GM19023 (cell line): ENCODE measurements around the gene CRACR2A.

Experiments used
- ATAC-seq: cut with Tn5 transposase; IDR thresholded peaks from one replicate; pipeline ENCODE4 v1.9.1; 2021; ENCODE audit warnings: mild to moderate bottlenecking, moderate library complexity; ENCODE audit not compliant: unreplicated experiment

The CRACR2A gene

DNA sequence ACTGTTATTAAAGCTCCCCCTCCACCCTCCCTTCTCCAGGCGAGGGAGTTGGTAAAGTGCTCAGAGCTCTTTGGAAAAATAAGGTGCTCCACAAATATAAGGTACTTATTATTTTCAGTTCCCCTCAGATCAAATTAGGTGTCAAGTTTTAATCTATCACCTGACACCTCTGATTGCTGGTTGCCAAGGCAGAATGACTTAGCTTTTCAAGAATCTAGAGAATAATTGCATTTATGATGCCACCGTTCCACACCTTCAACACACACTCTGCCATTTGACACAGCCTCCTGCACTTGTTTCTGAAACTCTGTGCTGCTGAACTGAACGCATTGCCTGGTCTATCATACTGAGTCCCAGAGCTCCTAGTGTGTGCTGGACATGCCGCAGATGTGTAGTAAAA, 128.6 kb downstream of the CRACR2A start:
- ATAC-seq, result no peak

DNA sequence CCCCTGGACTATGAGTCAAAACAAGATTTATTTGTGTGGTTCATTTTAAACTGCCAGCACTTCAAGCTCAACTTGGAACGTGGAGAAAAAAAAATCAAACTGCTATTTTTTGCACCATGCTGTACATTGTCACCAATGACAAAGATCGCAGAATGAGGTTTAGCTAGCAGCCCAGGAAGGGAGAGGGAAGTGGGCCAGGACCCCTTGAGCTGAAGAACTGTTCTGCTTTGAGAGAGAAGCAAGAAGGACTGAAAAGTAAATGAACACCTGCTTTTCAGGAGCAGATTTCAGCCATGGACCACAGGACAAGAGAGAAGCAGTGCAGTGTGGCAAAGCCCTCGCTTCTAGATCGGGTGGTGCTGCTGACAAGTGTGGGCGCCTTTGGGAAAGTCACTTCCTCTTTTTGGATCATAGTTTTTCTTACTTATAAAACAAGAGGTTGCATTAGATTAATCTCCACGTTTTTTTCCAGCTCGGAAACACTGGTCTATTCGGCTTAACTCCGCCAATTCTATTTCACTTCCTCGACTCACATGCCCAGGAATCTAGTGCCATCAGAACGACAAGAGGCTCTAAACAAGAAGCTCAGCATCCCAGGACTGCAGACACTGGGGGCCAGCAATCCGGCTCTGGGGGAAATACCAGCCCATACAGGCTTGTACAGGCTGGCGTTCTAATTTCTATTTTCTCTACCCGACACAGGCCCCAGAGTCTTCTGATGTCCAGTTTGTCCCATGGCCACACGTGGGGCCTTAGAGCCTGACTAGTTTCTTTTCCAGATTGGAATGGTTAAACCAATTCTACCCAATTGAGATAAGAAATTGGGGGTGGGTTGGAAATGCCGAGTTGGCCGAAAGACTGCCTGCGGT, 129.9 kb downstream of the CRACR2A start:
- no peak for ATAC-seq

DNA sequence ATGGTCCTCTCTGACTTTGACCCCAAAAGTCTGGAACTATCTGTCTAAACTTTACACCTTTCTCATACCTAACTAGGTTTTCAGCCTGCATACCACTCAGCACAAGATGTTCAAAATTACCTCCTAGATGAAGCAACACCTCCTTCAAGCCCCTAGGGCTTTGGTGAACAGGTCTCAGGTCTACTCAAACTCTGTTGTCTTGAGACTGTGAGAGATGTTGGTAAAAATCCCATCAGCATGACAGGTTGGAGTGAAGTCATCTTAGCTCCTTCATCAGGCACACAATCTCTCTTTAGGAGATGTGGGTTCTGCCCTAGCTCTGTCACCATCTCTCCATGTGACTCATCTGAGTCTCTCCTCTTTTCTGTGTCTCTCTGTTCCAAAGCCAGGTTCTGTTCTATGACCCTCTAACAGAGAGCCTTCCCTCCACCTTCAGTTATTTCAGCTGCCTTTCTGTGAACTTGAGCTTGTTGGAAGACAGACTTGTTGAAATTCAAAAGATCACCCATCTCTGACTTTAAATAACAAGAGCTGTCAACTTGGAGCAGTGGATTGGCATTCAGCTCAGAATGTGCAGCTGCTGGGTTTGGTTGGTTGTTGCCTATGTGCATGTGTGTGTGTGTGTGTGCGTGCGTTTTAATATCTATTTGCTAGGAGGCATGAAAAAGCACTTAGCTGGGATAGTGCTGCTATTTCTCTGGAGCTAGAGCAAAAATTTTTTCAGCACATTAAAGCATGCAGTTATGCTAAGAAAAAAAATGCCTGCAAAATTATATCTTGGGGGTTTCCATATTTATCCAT, 130.7 kb downstream of the CRACR2A start:
- no peak for ATAC-seq

DNA sequence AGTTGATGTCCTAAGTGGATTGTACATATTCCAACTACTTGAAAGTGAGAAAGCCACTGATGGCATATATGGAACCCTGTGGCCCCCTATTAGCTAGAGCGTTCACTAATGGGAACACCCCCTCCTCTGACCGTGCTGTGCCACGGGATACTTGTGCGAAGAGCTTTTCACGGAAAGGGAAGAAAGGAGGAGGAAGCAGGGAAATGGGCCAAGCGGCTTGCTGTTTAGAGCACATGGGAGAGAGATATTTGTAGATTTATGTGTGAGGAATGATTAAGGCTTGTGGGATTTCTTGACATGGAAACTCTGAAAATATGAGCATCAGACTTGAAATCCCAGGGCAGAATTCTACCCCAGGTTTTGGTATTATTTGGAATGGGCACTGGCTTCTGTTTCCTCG, 132.1 kb downstream of the CRACR2A start:
- no peak for ATAC-seq

DNA sequence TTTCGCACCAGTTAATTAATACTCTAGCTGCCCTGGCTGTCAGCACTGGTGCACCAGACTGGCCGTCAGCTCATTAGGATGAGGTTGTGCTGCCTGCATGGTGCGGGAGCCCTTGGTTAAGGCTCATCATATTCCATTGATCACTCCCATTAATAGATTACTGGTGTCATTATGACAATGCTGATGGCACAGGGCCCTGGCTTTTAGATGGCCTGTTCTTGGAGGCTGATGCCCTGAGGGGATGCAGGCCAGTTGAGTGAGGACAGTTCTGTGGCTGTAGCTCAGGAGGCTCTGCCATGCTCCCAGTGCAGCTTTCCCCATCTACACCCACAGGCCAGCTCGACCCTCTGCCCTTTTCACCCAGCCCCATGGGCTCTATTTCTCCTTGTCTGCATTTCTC, 135.3 kb downstream of the CRACR2A start:
- no peak for ATAC-seq

DNA sequence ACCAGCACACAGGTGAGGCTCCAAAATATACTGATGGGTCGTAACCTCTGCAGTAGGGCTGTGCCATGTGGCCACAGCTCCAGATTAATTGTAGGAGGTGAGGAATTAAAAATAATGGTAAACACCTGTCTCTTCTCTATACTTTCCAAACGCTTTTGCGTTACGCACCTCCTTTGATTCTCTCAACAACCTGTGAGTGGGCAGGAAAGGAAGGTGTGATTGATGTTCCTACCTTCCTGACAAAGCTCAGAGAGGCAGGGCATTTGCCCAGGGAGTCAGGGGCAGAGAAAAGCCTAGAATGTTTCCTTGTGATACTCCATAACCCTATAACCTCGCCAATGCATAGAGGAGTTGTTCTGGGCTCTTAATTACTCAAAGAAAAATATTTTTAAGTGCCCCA, 137.0 kb downstream of the CRACR2A start:
- ATAC-seq, result no peak

DNA sequence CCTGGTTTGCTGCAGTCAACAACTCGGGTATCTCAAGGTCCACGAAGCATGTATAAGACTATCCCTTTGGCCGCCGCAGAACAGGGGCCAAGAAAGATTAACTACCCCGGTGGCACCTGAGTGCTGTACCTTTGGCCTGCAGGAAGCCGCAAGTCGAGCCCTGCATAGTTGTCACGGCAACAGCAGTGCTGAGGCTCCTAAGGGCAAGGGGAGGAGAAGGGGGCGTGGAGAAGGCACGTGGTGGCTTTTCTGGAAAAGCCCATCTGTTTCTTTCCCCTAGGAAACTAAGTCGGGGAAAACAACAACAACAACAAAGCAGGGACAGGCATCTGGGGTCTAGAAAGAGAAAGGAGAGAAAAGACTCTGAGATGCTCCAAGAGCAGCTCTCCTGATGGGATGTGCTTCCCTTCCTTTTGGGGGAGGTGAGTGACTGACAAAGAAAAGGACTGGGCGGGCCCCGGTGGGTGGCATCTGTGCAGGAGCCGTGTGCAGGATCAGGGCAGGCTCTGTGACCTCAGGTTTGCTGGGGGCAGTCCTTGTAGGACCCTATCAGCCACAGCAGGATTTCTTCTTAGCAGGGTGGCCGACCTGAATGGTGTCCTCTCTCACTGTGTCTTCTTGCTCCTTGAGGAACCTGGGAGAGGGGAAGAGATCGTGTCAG, 138.0 kb downstream of the CRACR2A start:
- no peak for ATAC-seq

DNA sequence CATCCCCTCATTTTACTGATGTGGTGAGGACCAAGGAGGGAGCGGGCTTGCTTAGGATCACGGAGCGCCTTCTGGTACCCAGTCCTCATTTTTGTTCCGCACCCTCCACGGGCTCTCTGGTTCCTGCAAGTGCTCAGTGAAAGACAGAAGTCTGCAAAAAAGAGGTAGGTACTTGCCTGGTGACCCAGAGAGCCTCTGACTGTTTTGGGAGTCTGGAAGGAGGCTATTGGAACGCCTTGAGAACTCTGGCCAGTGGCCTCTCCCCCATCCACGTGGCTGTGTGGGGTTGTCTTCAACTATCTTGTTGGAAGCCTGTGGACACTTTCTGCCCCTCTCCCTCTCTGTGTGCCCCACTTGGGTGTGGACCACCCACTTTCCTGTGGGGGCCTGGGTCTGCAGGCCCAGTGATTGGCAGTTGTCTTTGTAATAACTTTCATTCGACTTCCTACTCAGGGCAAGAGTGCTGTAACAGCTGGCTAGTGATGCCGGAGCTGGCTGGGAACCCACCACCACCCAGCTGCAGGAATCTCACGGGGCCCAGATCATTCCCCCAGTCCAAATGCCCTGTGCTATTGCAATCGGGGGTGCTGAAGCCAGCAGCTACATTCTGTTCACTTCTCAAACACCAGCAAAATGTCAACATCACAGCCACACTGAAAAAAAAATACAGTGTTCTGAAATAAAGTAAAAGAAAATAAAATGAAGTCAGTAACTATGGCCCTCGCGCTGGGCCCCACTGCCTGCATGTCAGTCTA, 139.1 kb downstream of the CRACR2A start:
- ATAC-seq, result no peak

DNA sequence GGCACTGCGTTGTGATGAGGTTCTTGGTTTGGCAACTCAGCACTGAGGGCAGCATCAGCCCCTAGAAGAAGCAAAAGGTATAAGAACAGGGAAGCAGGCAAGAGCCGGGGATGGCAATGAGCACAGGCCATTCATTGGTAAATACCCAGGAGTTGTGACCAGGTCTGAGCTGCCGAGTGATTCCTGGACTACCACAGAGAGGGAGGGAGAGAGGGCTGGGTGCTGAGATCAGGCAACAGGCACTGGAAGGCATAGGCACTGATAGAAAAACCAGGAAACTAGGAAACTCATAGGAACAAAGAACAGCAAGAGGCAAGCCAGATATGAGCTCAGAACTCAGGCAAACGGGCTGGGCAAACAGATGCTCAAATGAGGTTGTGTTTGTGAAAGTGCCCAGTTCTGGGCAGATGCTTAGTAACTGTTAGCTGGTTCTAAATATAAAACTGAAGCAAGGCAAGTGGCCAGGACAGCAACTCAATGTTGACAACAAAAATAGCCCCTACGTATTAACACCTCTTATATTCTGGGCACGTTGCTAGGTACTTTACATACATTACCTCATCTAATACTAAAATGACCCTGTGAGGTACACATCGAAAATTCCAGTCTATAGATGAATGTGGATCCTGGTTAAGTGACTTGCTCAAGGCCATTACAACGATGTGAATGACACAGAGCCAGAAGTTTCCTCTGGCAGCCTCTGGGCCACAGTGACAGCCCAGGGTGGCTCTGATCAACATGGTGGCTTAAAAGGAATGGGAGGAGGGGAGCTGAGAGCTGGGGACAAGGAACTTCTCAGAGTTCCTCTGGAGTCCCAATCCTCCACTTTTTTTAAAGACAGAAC, 140.8 kb downstream of the CRACR2A start:
- ATAC-seq, result no peak

DNA sequence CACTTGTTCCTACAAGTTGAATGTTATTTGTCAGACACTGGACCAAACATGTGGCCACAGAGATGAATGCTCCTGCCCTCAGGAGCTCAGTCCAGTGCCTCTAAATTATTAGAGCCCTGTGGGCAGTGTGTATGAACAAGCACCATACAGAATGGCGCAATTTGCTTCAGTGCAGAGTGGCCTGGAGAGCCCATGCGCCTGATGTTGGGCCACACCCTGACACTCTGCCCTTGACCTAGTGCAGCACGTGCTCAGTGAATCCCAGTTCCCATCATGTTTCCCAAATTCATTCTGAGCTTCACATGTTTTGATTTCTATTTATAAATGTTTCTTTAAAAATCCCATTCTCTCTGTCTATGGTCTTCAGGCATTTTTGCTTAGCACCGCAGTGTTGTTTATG, 145.1 kb downstream of the CRACR2A start:
- ATAC-seq, result no peak

DNA sequence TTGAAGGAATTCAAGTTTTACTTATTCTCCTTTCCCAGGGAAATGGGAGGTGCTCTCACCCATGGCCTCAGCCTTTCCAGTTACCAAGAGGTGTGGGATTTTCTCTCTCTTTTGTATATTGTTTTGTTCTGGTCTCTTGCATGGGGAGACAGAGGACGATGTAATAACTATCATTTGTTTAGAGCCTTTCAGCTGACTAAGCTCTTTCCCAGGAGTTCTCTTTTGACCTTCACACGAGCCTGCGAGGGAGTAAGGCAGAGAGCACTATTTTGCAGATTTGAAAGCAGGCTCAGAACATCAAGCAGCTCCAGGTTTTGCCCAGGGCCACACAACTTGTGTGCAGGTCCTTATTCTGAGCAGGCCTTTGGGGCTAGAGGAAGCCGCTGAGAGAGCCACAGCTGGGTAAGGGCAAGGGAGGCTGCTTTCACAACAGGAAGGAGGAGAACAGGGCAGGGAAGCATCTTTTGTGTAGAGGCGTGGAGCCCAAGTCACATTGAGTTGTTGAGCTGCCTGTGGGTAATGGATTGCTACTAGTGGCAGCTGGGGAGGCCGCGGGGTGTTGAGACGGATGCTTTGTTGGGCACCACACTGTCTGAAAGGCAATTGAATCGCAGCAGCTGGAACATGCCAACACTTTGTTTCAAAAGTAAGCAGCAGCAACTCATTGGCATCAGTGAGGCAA, 145.7 kb downstream of the CRACR2A start:
- no peak for ATAC-seq

DNA sequence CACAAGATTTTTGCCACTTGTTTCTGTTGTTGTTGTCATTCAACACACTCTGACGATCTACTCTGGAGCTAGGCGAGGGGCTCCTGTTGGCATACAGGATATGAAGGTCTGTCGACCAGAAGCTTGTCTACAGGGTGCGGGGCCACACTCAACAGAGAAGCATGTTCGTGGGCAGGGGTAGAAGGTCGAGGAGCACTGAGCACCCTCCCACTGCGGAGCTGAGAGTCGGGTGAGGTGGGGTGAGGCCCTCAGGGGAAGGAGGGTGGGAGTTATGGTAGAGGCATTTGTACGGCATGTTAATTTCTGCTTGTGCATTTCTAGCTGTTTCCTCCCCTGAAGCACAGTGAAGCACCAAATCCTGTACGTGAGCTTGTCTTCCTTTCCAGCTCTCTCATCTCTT, 146.8 kb downstream of the CRACR2A start:
- ATAC-seq, result no peak

DNA sequence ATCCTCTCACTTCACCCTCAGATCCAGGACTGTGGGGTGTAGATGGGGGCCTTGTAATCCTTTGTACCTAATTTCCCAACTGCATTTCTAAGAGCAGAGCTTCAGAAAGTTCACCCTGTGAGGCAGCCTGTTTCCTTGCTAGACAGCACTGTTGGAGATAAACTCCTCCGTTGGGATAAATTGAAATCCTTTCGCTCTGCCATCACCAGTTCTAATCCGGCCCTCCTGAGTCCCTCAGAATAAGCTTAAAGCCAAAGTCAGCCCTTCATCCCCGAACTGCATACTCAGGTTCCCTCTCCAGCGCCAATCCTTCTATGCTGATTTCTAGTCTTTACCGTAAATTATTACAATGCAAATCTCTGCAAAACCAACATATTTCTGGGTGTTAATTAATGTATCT, 147.2 kb downstream of the CRACR2A start:
- ATAC-seq, result no peak

DNA sequence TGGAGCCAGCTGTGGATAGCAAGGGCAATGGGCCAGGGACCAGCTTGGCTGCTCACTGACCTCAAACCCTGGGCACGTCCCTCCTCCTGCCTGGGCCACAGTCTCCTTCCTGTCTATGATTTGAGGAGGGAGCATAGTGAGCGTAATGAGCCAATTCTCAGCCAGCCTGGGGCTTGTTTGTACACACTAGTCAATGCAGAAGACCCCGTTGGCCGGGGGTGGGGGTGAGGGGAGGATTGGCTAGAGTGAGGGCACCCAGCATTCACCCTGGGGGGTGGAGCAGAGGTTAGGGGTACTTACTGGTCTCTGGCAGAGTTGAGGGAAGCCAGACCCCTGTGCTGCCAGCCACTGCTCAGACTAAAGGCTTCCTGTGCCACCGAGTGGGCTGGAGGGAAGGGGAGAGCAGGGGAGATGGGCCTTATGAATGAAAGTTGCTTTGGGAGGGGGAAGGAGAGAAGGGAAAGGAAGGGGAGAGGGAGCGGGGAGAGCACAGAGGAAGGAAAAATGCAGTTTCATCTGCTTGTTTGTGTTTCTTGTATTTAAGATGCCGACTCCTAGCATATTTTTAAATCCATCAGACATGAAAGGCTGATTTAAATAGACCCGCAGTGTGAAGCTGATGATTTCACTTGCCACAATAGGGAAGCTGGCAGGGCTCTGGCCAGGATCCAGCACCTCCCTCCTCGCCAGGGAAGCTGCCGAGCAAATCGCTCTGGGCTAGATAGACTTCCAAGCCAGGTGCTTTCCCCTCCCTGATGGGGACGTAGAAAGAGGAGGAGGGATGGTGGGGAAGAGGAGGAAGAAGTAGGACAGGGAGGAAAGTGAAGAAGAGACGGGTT, 147.9 kb downstream of the CRACR2A start:
- ATAC-seq, result no peak

DNA sequence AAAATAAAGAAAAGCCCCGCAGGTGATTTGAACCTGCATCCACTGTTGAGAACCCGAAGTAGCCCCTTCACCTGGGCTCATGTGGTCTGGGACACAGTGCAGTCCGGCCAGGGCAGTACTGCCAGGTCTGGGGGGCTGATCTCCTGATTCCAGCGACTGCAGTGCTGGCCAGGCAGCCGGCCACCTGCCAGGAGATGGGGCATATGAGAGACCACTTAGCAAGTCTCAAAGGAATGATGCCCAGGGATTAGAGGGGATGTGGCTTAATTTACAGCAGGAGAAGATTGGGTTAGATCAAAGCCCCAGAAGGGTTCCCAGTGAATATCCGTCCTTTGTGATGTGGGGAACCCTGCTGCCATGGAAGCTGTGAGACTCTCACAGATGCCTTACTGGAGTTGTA, 148.6 kb downstream of the CRACR2A start:
- no peak for ATAC-seq

DNA sequence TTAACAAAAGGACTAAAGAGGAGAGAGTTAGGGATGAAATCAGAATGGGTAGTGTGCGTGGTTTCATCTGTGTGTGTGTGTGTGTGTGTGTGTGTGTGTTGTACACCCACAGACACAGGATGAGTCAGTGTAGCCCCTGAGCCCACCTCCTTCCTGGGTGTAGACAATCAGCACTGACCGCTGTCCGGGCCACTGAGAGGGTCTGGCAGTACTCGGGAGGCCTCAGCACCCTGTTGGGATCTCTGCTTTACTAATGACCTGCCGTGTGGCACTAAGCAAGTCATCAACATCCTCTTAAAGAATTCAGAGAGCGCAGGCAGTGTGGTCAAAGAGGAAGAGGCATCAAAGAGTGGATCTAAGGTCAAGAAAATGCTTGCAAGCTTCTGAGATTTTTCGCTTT, 149.3 kb downstream of the CRACR2A start:
- no peak for ATAC-seq

DNA sequence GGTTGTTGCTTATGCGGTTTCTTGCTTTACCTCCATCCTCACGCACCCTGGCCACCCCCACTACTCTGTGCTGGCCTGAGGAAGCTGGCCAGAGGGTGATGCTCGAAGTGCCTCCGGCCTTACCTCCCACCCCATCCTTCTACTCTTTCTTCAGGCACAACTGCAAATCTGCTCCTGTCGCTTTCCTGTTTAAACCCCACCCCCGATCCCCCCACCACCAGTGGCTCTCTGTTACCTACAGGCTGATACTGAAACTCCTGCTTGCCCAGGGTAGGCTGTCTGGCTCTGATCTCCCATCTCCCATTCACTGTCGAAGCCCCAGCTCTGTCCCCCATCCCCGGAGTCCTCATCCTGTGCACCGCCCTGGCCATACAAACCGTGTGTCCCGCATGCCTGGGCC, 150.4 kb downstream of the CRACR2A start:
- no peak for ATAC-seq

DNA sequence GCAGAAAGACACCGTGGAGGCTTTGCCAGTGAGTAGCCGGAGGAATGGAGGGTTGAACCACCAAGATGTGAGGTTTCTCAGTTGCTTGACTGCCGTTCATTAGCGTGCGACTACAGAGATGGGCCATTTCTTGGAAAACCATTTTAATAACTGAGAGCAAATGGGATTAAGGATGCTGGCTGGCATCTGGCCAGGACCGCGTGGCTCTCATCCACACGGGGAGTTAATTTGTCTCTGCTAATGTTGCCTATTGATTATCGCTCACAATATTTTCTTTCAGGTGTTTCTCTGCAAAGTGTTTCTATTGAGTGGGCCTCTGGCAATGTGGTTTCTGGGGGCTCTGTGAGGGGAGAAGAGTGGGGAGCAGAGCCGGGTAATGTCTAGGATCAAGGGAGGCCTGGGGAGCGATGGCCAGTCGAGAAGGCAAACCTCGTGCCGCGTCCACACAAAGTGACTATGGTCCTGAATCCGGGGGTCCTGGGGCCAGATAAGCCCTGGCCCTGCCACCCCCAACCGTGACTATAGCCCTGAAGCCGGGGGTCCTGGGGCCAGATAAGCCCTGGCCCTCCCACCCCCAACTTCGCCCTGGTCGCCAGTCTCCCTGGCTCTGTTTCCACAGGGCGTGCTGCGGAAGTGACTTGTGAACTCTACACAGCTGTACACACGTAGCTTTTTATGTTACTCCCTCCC, 151.3 kb downstream of the CRACR2A start:
- no peak for ATAC-seq
